GM18498 (cell line): ENCODE data around the gene VEGFB.
A peak's percentile ranks its signal among the peaks of the same experiment; 100 is the strongest.

Source experiments
- ATAC-seq: cut with Tn5 transposase; IDR thresholded peaks from one replicate; pipeline ENCODE4 v1.9.1; 2021; ENCODE audit warnings: mild to moderate bottlenecking, moderate library complexity; ENCODE audit not compliant: unreplicated experiment

Gene VEGFB

GRCh38 chr11:64230171-64230984 is 4.0 kb upstream of the VEGFB start, which contains the start of gene DNAJC4:
Gene DNAJC4 (plus strand): TSS chr11:64230548. CDS start chr11:64230855, 307 bp downstream.
- peak; percentile 55 for ATAC-seq

GRCh38 chr11:64230985-64231365 is 3.4 kb upstream of the VEGFB start:
- ATAC-seq, result no peak

- no peak for ATAC-seq
Observed at GRCh38 chr11:64231546-64231945, 2.8 kb upstream of the VEGFB start.

GRCh38 chr11:64232182-64232966 is 2.0 kb upstream of the VEGFB start:
- no peak for ATAC-seq

GRCh38 chr11:64232967-64233315 is 1.4 kb upstream of the VEGFB start:
- no peak for ATAC-seq

GRCh38 chr11:64234647-64235379 is 429 bp downstream of the VEGFB start:
- peak; percentile 29 for ATAC-seq

- no peak for ATAC-seq
Observed at GRCh38 chr11:64235437-64236161, 1.2 kb downstream of the VEGFB start.

- no peak for ATAC-seq
Observed at GRCh38 chr11:64237484-64237951, 3.1 kb downstream of the VEGFB start.

GRCh38 chr11:64238076-64238475 is 3.7 kb downstream of the VEGFB start:
- no peak for ATAC-seq

GRCh38 chr11:64238999-64239398 is 4.6 kb downstream of the VEGFB start:
- ATAC-seq, result no peak

GRCh38 chr11:64239662-64240434 is 5.5 kb downstream of the VEGFB start:
- no peak for ATAC-seq

- ATAC-seq, result peak; percentile 57
Observed at GRCh38 chr11:64240435-64241240, 6.3 kb downstream of the VEGFB start, which contains the start of gene FKBP2. Gene FKBP2 (plus strand): TSS chr11:64241095. CDS start chr11:64242388, 1,293 bp downstream.

GRCh38 chr11:64241241-64241490 is 6.8 kb downstream of the VEGFB start:
- ATAC-seq, result peak; percentile 72

- peak; percentile 12 for ATAC-seq
Observed at GRCh38 chr11:64241491-64242374, 7.3 kb downstream of the VEGFB start.

GRCh38 chr11:64243236-64243854 is 9.0 kb downstream of the VEGFB start:
- ATAC-seq, result no peak

GRCh38 chr11:64244107-64244506 is 9.7 kb downstream of the VEGFB start:
- ATAC-seq, result no peak

- ATAC-seq, result no peak
Observed at GRCh38 chr11:64244966-64245365, 10.6 kb downstream of the VEGFB start.

- no peak for ATAC-seq
Observed at GRCh38 chr11:64245401-64245796, 11.0 kb downstream of the VEGFB start.
